ENCODE results near the gene VTCN1.
"Not testable (repeated sequence)": the region's sequence is repeated elsewhere in the genome, so short reads cannot be mapped to it uniquely, and the experiment has no call there.

VTCN1 gene

GRCh38 chr1:117161887-117162286 lies 48.8 kb downstream of the VTCN1 start:
- Histone ChIP-seq H3K4me3 (replicated peaks; ENCODE audit: low read depth, low read length) (no peak overlapping the region), H3K36me3 (ENCODE audit: control insufficient read depth, insufficient read depth, low read length) (no peaks in the 10 kb centered on the region), H3K27me3 (replicated peaks; ENCODE audit: control insufficient read depth, insufficient read depth, low read length) (no peaks in the 10 kb centered on the region; the same call in 1 of the 2 replicates)
- TF ChIP-seq CTCF (IDR thresholded peaks at IDR 0.05; ENCODE audit: insufficient read depth, low read length, poor library complexity, severe bottlenecking) = no peak
- DNase-seq (ENCODE audit: extremely low read depth, insufficient read length) = no peak

- not testable (repeated sequence) for H3K27me3 ChIP-seq (replicated peaks; ENCODE audit: control insufficient read depth, insufficient read depth, low read length); H3K36me3 ChIP-seq (ENCODE audit: control insufficient read depth, insufficient read depth, low read length); H3K4me3 ChIP-seq (replicated peaks; ENCODE audit: low read depth, low read length); DNase-seq (ENCODE audit: extremely low read depth, insufficient read length)
These were observed 59.4 kb downstream of the VTCN1 start for GRCh38 chr1:117151305-117151704.

GRCh38 chr1:117150316-117150715 lies 60.4 kb downstream of the VTCN1 start:
- Histone ChIP-seq H3K4me3 (replicated peaks; ENCODE audit: low read depth, low read length) (no peak overlapping the region), H3K36me3 (ENCODE audit: control insufficient read depth, insufficient read depth, low read length) (no peaks in the 10 kb centered on the region), H3K27me3 (replicated peaks; ENCODE audit: control insufficient read depth, insufficient read depth, low read length) (no peaks in the 10 kb centered on the region)
- no peak for DNase-seq (ENCODE audit: extremely low read depth, insufficient read length)
- TF ChIP-seq CTCF (IDR thresholded peaks at IDR 0.05; ENCODE audit: insufficient read depth, low read length, poor library complexity, severe bottlenecking) = no peak

- no peak for TF ChIP-seq CTCF (IDR thresholded peaks at IDR 0.05; ENCODE audit: insufficient read depth, low read length, poor library complexity, severe bottlenecking)
- H3K4me3 ChIP-seq (replicated peaks; ENCODE audit: low read depth, low read length) = no peak overlapping the region
- H3K36me3 ChIP-seq (ENCODE audit: control insufficient read depth, insufficient read depth, low read length) = no peaks in the 10 kb centered on the region
- H3K27me3 ChIP-seq (replicated peaks; ENCODE audit: control insufficient read depth, insufficient read depth, low read length) = no peaks in the 10 kb centered on the region
- DNase-seq (ENCODE audit: extremely low read depth, insufficient read length) = no peak
These were observed 62.7 kb downstream of the VTCN1 start for GRCh38 chr1:117147856-117148588.

GRCh38 chr1:117147341-117147831 lies 63.3 kb downstream of the VTCN1 start:
- DNase-seq (ENCODE audit: extremely low read depth, insufficient read length) = no peak
- Histone ChIP-seq H3K27me3 (replicated peaks; ENCODE audit: control insufficient read depth, insufficient read depth, low read length) (no peaks in the 10 kb centered on the region; the same call in 1 of the 2 replicates), H3K36me3 (ENCODE audit: control insufficient read depth, insufficient read depth, low read length) (no peaks in the 10 kb centered on the region), H3K4me3 (replicated peaks; ENCODE audit: low read depth, low read length) (no peak overlapping the region)
- TF ChIP-seq CTCF (IDR thresholded peaks at IDR 0.05; ENCODE audit: insufficient read depth, low read length, poor library complexity, severe bottlenecking) = no peak

GRCh38 chr1:117146575-117147340 lies 64.0 kb downstream of the VTCN1 start:
- Histone ChIP-seq H3K27me3 (replicated peaks; ENCODE audit: control insufficient read depth, insufficient read depth, low read length) (no peaks in the 10 kb centered on the region; the same call in 1 of the 2 replicates), H3K36me3 (ENCODE audit: control insufficient read depth, insufficient read depth, low read length) (no peaks in the 10 kb centered on the region), H3K4me3 (replicated peaks; ENCODE audit: low read depth, low read length) (no peak overlapping the region)
- DNase-seq (ENCODE audit: extremely low read depth, insufficient read length) = no peak
- no peak for TF ChIP-seq CTCF (IDR thresholded peaks at IDR 0.05; ENCODE audit: insufficient read depth, low read length, poor library complexity, severe bottlenecking)
